Astrocyte (in vitro differentiated cells and primary cell): Measurements from ENCODE around the gene PLEKHA1. TPM values are rescaled to one million over a fixed set of nuclear protein-coding genes. Genes with fewer than 3 reads are reported as not detected.

Experiments
- DNase-seq: peaks from one replicate; pipeline ENCODE4 v3.0.0-alpha.2; 2010; ENCODE audit warnings: low read depth
- FAIRE-seq: peaks from 2 replicates; lab custom pipeline; 2011; peaks lifted over from hg19 to GRCh38; lab: Jason Lieb, UNC
- H2AFZ ChIP-seq: 2 replicates; pipeline ENCODE4 v1.6.0; 2012; ENCODE audit warnings: low read depth, low read length, inconsistent platforms
- H3K27ac ChIP-seq: 2 replicates; pipeline ENCODE4 v1.5.1; 2011; ENCODE audit warnings: low read depth, low read length, inconsistent platforms
- H3K27me3 ChIP-seq: 2 replicates; pipeline ENCODE4 v1.6.0; 2011; ENCODE audit warnings: low read length, inconsistent platforms; ENCODE audit not compliant: insufficient read depth
- H3K36me3 ChIP-seq: 2 replicates; pipeline ENCODE4 v1.5.1; 2011; ENCODE audit warnings: low read length, inconsistent platforms; ENCODE audit not compliant: insufficient read depth
- H3K4me1 ChIP-seq: 2 replicates; pipeline ENCODE4 v1.5.1; 2011; ENCODE audit warnings: low read length, inconsistent platforms; ENCODE audit not compliant: insufficient read depth
- H3K4me2 ChIP-seq: 2 replicates; pipeline ENCODE4 v1.6.0; 2012; ENCODE audit warnings: low read length, inconsistent platforms
- H3K4me3 ChIP-seq: 2 replicates; pipeline ENCODE4 v1.5.1; 2011; ENCODE audit warnings: low read depth, mild to moderate bottlenecking, low read length, inconsistent platforms; ENCODE audit not compliant: insufficient read depth
- H3K79me2 ChIP-seq: 2 replicates; pipeline ENCODE4 v1.6.0; 2012; ENCODE audit warnings: mild to moderate bottlenecking, low read length, inconsistent platforms; ENCODE audit not compliant: insufficient read depth
- H3K9ac ChIP-seq: 2 replicates; pipeline ENCODE4 v1.6.0; 2012; ENCODE audit warnings: mild to moderate bottlenecking, low read length, inconsistent platforms
- H3K9me3 ChIP-seq: 2 replicates; pipeline ENCODE4 v1.5.1; 2012; ENCODE audit warnings: low read depth, mild to moderate bottlenecking, low read length, inconsistent platforms; ENCODE audit not compliant: insufficient read depth
- H4K20me1 ChIP-seq: 2 replicates; pipeline ENCODE4 v1.6.0; 2012; ENCODE audit warnings: low read length, inconsistent platforms; ENCODE audit not compliant: insufficient read depth
- H3K27ac Mint-ChIP-seq: one replicate; pipeline ENCODE4 v1.8.0; 2021; ENCODE audit warnings: mild to moderate bottlenecking, mixed read lengths; ENCODE audit not compliant: unreplicated experiment
- H3K27me3 Mint-ChIP-seq: one replicate; pipeline ENCODE4 v1.8.0; 2021; ENCODE audit warnings: low read depth, mixed read lengths; ENCODE audit not compliant: unreplicated experiment
- H3K36me3 Mint-ChIP-seq: one replicate; pipeline ENCODE4 v1.8.0; 2021; ENCODE audit warnings: low read depth, mixed read lengths; ENCODE audit not compliant: unreplicated experiment
- H3K4me1 Mint-ChIP-seq: one replicate; pipeline ENCODE4 v1.8.0; 2021; ENCODE audit warnings: low read depth, mixed read lengths; ENCODE audit not compliant: unreplicated experiment
- H3K4me3 Mint-ChIP-seq: one replicate; pipeline ENCODE4 v1.8.0; 2021; ENCODE audit warnings: mild to moderate bottlenecking, moderate library complexity, mixed read lengths; ENCODE audit not compliant: unreplicated experiment
- H3K9me3 Mint-ChIP-seq: one replicate; pipeline ENCODE4 v1.8.0; 2021; ENCODE audit warnings: mild to moderate bottlenecking, mixed read lengths; ENCODE audit not compliant: unreplicated experiment
- CTCF ChIP-seq: IDR thresholded peaks from 2 replicates; pipeline ENCODE4 v1.5.1; 2011; ENCODE audit warnings: low read depth, mild to moderate bottlenecking, inconsistent platforms, low read length, moderate library complexity; ENCODE audit not compliant: insufficient read depth
- EZH2 ChIP-seq: IDR thresholded peaks from 2 replicates; pipeline ENCODE4 v1.6.1; 2012; ENCODE audit warnings: mild to moderate bottlenecking, low read length, inconsistent platforms; ENCODE audit not compliant: insufficient read depth
- total RNA-seq: library from RNA; stranded (reverse); gene quantifications from 2 replicates; pipeline ENCODE4 v1.2.1, GENCODE V29; 2021

The PLEKHA1 gene
- total RNA-seq, 1 donor from 2014 or later = 31.7 TPM

- peaks cover 36% of the 10 kb centered on the region for H3K4me1 Mint-ChIP-seq
- no peak overlapping the region for H3K27ac Mint-ChIP-seq
- no peak overlapping the region for H3K27ac ChIP-seq
- peaks cover 3% of the 10 kb centered on the region for H3K36me3 Mint-ChIP-seq
- H3K4me2 ChIP-seq = no peak overlapping the region
- no peak overlapping the region for H3K4me3 Mint-ChIP-seq
- TF ChIP-seq EZH2 (no peak), CTCF (no peak)
- peaks cover 9% of the 10 kb centered on the region for H3K27me3 Mint-ChIP-seq
- H3K9me3 ChIP-seq = no peaks in the 10 kb centered on the region
- FAIRE-seq (no peak), DNase-seq (no peak)
- peaks cover 5% of the 10 kb centered on the region for H3K9me3 Mint-ChIP-seq
- H3K4me3 ChIP-seq = no peak overlapping the region
- H3K36me3 ChIP-seq = no peaks in the 10 kb centered on the region
- no peaks in the 10 kb centered on the region for H3K27me3 ChIP-seq
- no peak overlapping the region for H2AFZ ChIP-seq
- H3K79me2 ChIP-seq = peaks cover 6% of the 10 kb centered on the region
- no peak overlapping the region for H3K9ac ChIP-seq
- peaks cover 25% of the 10 kb centered on the region for H3K4me1 ChIP-seq
- peaks cover 5% of the 10 kb centered on the region for H4K20me1 ChIP-seq
Measured at GRCh38 chr10:122477436-122477835, 102.9 kb downstream of the PLEKHA1 start.

- Histone ChIP-seq H3K4me3 (no peak overlapping the region), H3K36me3 (no peaks in the 10 kb centered on the region), H4K20me1 (peaks cover 5% of the 10 kb centered on the region), H2AFZ (no peak overlapping the region), H3K79me2 (peaks cover 2% of the 10 kb centered on the region), H3K9me3 (no peaks in the 10 kb centered on the region), H3K4me1 (peaks cover 25% of the 10 kb centered on the region), H3K4me2 (no peak overlapping the region), H3K9ac (no peak overlapping the region), H3K27ac (no peak overlapping the region), H3K27me3 (no peaks in the 10 kb centered on the region)
- Mint-ChIP-seq H3K27me3 (peaks cover 9% of the 10 kb centered on the region), H3K27ac (no peak overlapping the region), H3K4me1 (peaks cover 34% of the 10 kb centered on the region), H3K36me3 (peaks cover 3% of the 10 kb centered on the region), H3K9me3 (peaks cover 5% of the 10 kb centered on the region), H3K4me3 (no peak overlapping the region)
- TF ChIP-seq CTCF (no peak), EZH2 (no peak)
- FAIRE-seq (no peak), DNase-seq (no peak)
Measured at GRCh38 chr10:122478971-122479370, 104.5 kb downstream of the PLEKHA1 start.

GRCh38 chr10:122480146-122480833 is 105.8 kb downstream of the PLEKHA1 start:
- H3K27ac ChIP-seq = no peak overlapping the region
- no peaks in the 10 kb centered on the region for H3K9me3 ChIP-seq
- peaks cover 12% of the 10 kb centered on the region for H3K27me3 Mint-ChIP-seq
- peaks cover 5% of the 10 kb centered on the region for H3K9me3 Mint-ChIP-seq
- no peak for DNase-seq
- H4K20me1 ChIP-seq = peaks cover 5% of the 10 kb centered on the region
- TF ChIP-seq EZH2 = no peak
- TF ChIP-seq CTCF = no peak
- H3K4me3 Mint-ChIP-seq = no peak overlapping the region
- H3K36me3 ChIP-seq = no peaks in the 10 kb centered on the region
- no peaks in the 10 kb centered on the region for H3K79me2 ChIP-seq
- H3K4me1 Mint-ChIP-seq = peaks cover 22% of the 10 kb centered on the region
- no peaks in the 10 kb centered on the region for H3K27me3 ChIP-seq
- no peak overlapping the region for H3K27ac Mint-ChIP-seq
- H2AFZ ChIP-seq = no peak overlapping the region
- no peak overlapping the region for H3K4me2 ChIP-seq
- peaks cover 3% of the 10 kb centered on the region for H3K36me3 Mint-ChIP-seq
- H3K9ac ChIP-seq = no peak overlapping the region
- H3K4me3 ChIP-seq = no peak overlapping the region
- peaks cover 13% of the 10 kb centered on the region for H3K4me1 ChIP-seq
- no peak for FAIRE-seq
